NT2/D1 (cell line): Measurements from ENCODE around the gene INAVA.

ENCODE experiments used
- SUZ12 ChIP-seq: IDR thresholded peaks from 2 replicates; pipeline ENCODE4 v1.6.1; 2011; ENCODE audit not compliant: insufficient read length, insufficient read depth; ENCODE audit errors: extremely low read depth
- YY1 ChIP-seq: IDR thresholded peaks from 2 replicates; pipeline ENCODE4 v1.6.1; 2011; ENCODE audit not compliant: insufficient read length, insufficient read depth
- ZNF274 ChIP-seq: IDR thresholded peaks from 2 replicates; pipeline ENCODE4 v1.6.1; 2011; ENCODE audit warnings: mild to moderate bottlenecking, low read depth, low read length

GRCh38 chr1:200856716-200857357 is 37.9 kb upstream of the INAVA start:
- TF ChIP-seq YY1 (no peak), SUZ12 (no peak), ZNF274 (no peak)
